Right kidney (tissue), 1 donor: ENCODE measurements around the gene CDH4.

Experiments
- DNase-seq: peaks from one replicate; pipeline ENCODE4 v3.0.0-alpha.2; 2016

The CDH4 gene

GRCh38 chr20:61673152-61673847, 421.2 kb downstream of the CDH4 start:
- DNase-seq: no peak

- no peak for DNase-seq
Observed at GRCh38 chr20:61674121-61674520, 422.1 kb downstream of the CDH4 start.

- no peak for DNase-seq
Observed at GRCh38 chr20:61674688-61675087, 422.6 kb downstream of the CDH4 start.

GRCh38 chr20:61677928-61678327, 425.9 kb downstream of the CDH4 start:
- no peak for DNase-seq

- no peak for DNase-seq
Observed at GRCh38 chr20:61678437-61678836, 426.4 kb downstream of the CDH4 start.

GRCh38 chr20:61679473-61679872, 427.4 kb downstream of the CDH4 start:
- DNase-seq: no peak

- DNase-seq: no peak
Observed at GRCh38 chr20:61680096-61680495, 428.0 kb downstream of the CDH4 start.

- DNase-seq: no peak
Observed at GRCh38 chr20:61682114-61682995, 430.3 kb downstream of the CDH4 start.

- no peak for DNase-seq
Observed at GRCh38 chr20:61682996-61683681, 431.1 kb downstream of the CDH4 start.

- no peak for DNase-seq
Observed at GRCh38 chr20:61683721-61684120, 431.7 kb downstream of the CDH4 start.

- no peak for DNase-seq
Observed at GRCh38 chr20:61684136-61684535, 432.1 kb downstream of the CDH4 start.

- no peak for DNase-seq
Observed at GRCh38 chr20:61684583-61685235, 432.6 kb downstream of the CDH4 start.

- DNase-seq: no peak
Observed at GRCh38 chr20:61685462-61685861, 433.4 kb downstream of the CDH4 start.

- no peak for DNase-seq
Observed at GRCh38 chr20:61686051-61686936, 434.2 kb downstream of the CDH4 start.

- no peak for DNase-seq
Observed at GRCh38 chr20:61688411-61688810, 436.4 kb downstream of the CDH4 start.

- DNase-seq: no peak
Observed at GRCh38 chr20:61690150-61690549, 438.1 kb downstream of the CDH4 start.

GRCh38 chr20:61690993-61691838, 439.2 kb downstream of the CDH4 start:
- DNase-seq: no peak

- DNase-seq: no peak
Observed at GRCh38 chr20:61691978-61692377, 439.9 kb downstream of the CDH4 start.

GRCh38 chr20:61692479-61692878, 440.4 kb downstream of the CDH4 start:
- DNase-seq: no peak

- no peak for DNase-seq
Observed at GRCh38 chr20:61693055-61693600, 441.1 kb downstream of the CDH4 start.
